CD4-positive, alpha-beta T cell treated with Interleukin-2 at 100 ng/mL for 4 hours (primary cell): ENCODE measurements around the gene GYG1.
A peak's percentile ranks its signal among the peaks of the same experiment; 100 is the strongest.
"Not testable (repeated sequence)": the region's sequence is repeated elsewhere in the genome, so short reads cannot be mapped to it uniquely, and the experiment has no call there.

Source experiments
- DNase-seq: peaks from one replicate; pipeline ENCODE4 v3.0.0-alpha.2; 2020; ENCODE audit warnings: low spot score

The GYG1 gene

GRCh38 chr3:148987551-148987950 is 3.8 kb upstream of the GYG1 start:
- DNase-seq, result not testable (repeated sequence)

GRCh38 chr3:148990236-148990635 is 1.1 kb upstream of the GYG1 start:
- DNase-seq, result no peak

- peak; percentile 51 for DNase-seq
These were observed 791 bp downstream of the GYG1 start for GRCh38 chr3:148992027-148992634.

- no peak for DNase-seq
These were observed 1.4 kb downstream of the GYG1 start for GRCh38 chr3:148992635-148993255.

GRCh38 chr3:148997623-148998022 is 6.3 kb downstream of the GYG1 start:
- no peak for DNase-seq

GRCh38 chr3:148998297-148998696 is 7.0 kb downstream of the GYG1 start:
- no peak for DNase-seq

- DNase-seq, result peak; percentile 24
These were observed 7.5 kb downstream of the GYG1 start for GRCh38 chr3:148998715-148999423.

GRCh38 chr3:148999806-149000205 is 8.5 kb downstream of the GYG1 start:
- no peak for DNase-seq

- no peak for DNase-seq
These were observed 8.9 kb downstream of the GYG1 start for GRCh38 chr3:149000206-149000745.

GRCh38 chr3:149001727-149002126 is 10.4 kb downstream of the GYG1 start:
- no peak for DNase-seq

GRCh38 chr3:149003653-149004305 is 12.4 kb downstream of the GYG1 start:
- peak; percentile 50 for DNase-seq

- no peak for DNase-seq
These were observed 13.3 kb downstream of the GYG1 start for GRCh38 chr3:149004622-149005021.

- DNase-seq, result no peak
These were observed 14.1 kb downstream of the GYG1 start for GRCh38 chr3:149005416-149005815.

- no peak for DNase-seq
These were observed 16.4 kb downstream of the GYG1 start for GRCh38 chr3:149007567-149008257.

GRCh38 chr3:149009732-149010131 is 18.4 kb downstream of the GYG1 start:
- peak; percentile 64 for DNase-seq

GRCh38 chr3:149010504-149010951 is 19.2 kb downstream of the GYG1 start:
- DNase-seq, result no peak

- no peak for DNase-seq
These were observed 19.6 kb downstream of the GYG1 start for GRCh38 chr3:149010966-149011365.

GRCh38 chr3:149011676-149012075 is 20.3 kb downstream of the GYG1 start:
- no peak for DNase-seq

GRCh38 chr3:149013726-149014125 is 22.4 kb downstream of the GYG1 start:
- DNase-seq, result no peak

- no peak for DNase-seq
These were observed 24.1 kb downstream of the GYG1 start for GRCh38 chr3:149015393-149015792.

- DNase-seq, result no peak
These were observed 24.9 kb downstream of the GYG1 start for GRCh38 chr3:149016242-149016641.
